GM23338 (cell line): ENCODE results near the gene YIPF1. TPM values are rescaled to one million over a fixed set of nuclear protein-coding genes. Genes with fewer than 3 reads are reported as not detected.

Experiments used
- ATAC-seq: fragments of 200-7000 bp; cut with Tn5 transposase; 3 replicates; pipeline ENCODE4 v1.9.1; 2020
- DNase-seq: peaks from one replicate; pipeline ENCODE4 v3.0.0-alpha.2; 2015; ENCODE audit warnings: low spot score
- H2AFZ ChIP-seq: fragments of 200-600 bp; sonication (generic); 2 replicates; pipeline ENCODE4 v1.8.0; 2016; ENCODE audit warnings: antibody characterized with exemption, mild to moderate bottlenecking, moderate library complexity
- H3F3A ChIP-seq: fragments of 200-600 bp; sonication (generic); replicated peaks from 2 replicates; pipeline ENCODE4 v1.8.0; 2017; ENCODE audit warnings: antibody characterized with exemption, mixed run types, low read depth
- H3K27ac ChIP-seq: fragments of 200-600 bp; sonication (generic); 2 replicates; pipeline ENCODE4 v1.6.1; 2016; ENCODE audit warnings: low read depth
- H3K27me3 ChIP-seq: fragments of 200-600 bp; sonication (generic); 2 replicates; pipeline ENCODE4 v1.8.0; 2016; ENCODE audit warnings: mild to moderate bottlenecking, mixed run types, moderate library complexity; ENCODE audit not compliant: insufficient read depth
- H3K36me3 ChIP-seq: fragments of 200-600 bp; sonication (generic); 2 replicates; pipeline ENCODE4 v1.8.0; 2016; ENCODE audit warnings: mild to moderate bottlenecking; ENCODE audit not compliant: insufficient read depth
- H3K4me1 ChIP-seq: fragments of 200-600 bp; sonication (generic); 2 replicates; pipeline ENCODE4 v1.8.0; 2016; ENCODE audit warnings: mild to moderate bottlenecking, moderate library complexity; ENCODE audit not compliant: insufficient read depth
- H3K4me2 ChIP-seq: fragments of 200-600 bp; sonication (generic); 2 replicates; pipeline ENCODE4 v1.7.1; 2017; ENCODE audit warnings: mixed run types
- H3K4me3 ChIP-seq: fragments of 200-600 bp; sonication (generic); 2 replicates; pipeline ENCODE4 v1.6.1; 2016; ENCODE audit warnings: mixed run types
- H3K79me2 ChIP-seq: fragments of 200-600 bp; sonication (generic); replicated peaks from 2 replicates; pipeline ENCODE4 v1.8.0; 2017; ENCODE audit warnings: mild to moderate bottlenecking; ENCODE audit not compliant: insufficient read depth
- H3K9me2 ChIP-seq: fragments of 200-600 bp; sonication (generic); 2 replicates; pipeline ENCODE4 v1.8.0; 2017; ENCODE audit not compliant: insufficient read depth
- H4K20me1 ChIP-seq: fragments of 200-600 bp; sonication (generic); replicated peaks from 2 replicates; pipeline ENCODE4 v1.8.0; 2017; ENCODE audit warnings: mild to moderate bottlenecking; ENCODE audit not compliant: insufficient read depth
- H3K27ac Mint-ChIP-seq: 2 replicates; pipeline ENCODE4 v1.8.0; 2020; ENCODE audit warnings: inconsistent platforms, mild to moderate bottlenecking, moderate library complexity, mixed read lengths
- H3K27me3 Mint-ChIP-seq: 3 replicates; pipeline ENCODE4 v1.8.0; 2022; ENCODE audit warnings: low read depth, mild to moderate bottlenecking, moderate library complexity, mixed read lengths, inconsistent platforms; ENCODE audit not compliant: insufficient read depth, poor library complexity
- H3K36me3 Mint-ChIP-seq: 3 replicates; pipeline ENCODE4 v1.8.0; 2021; ENCODE audit warnings: low read depth, mild to moderate bottlenecking, inconsistent platforms, moderate library complexity, mixed read lengths
- H3K4me1 Mint-ChIP-seq: 3 replicates; pipeline ENCODE4 v1.8.0; 2020; ENCODE audit warnings: mild to moderate bottlenecking, inconsistent platforms, mixed read lengths
- H3K4me3 Mint-ChIP-seq: 3 replicates; pipeline ENCODE4 v1.8.0; 2021; ENCODE audit warnings: moderate library complexity, mild to moderate bottlenecking, inconsistent platforms, mixed read lengths
- H3K9me3 Mint-ChIP-seq: 3 replicates; pipeline ENCODE4 v1.8.0; 2020; ENCODE audit warnings: moderate library complexity, mild to moderate bottlenecking, inconsistent platforms, mixed read lengths
- CREB1 ChIP-seq: fragments of 250-450 bp; sonication (Bioruptor Pico); IDR thresholded peaks from 2 replicates; pipeline ENCODE4 v1.5.0; 2020; ENCODE audit warnings: low read depth, mild to moderate bottlenecking, moderate library complexity
- EZH2phosphoT487 ChIP-seq: fragments of 200-600 bp; sonication (generic); IDR thresholded peaks from one replicate; pipeline ENCODE4 v1.8.1; 2018; ENCODE audit warnings: antibody characterized with exemption; ENCODE audit not compliant: unreplicated experiment
- POLR2AphosphoS5 ChIP-seq: IDR thresholded peaks from 2 replicates; pipeline ENCODE4 v1.6.1; 2016; ENCODE audit warnings: antibody characterized with exemption, low read depth
- REST ChIP-seq: IDR thresholded peaks from one replicate; pipeline ENCODE4 v1.6.1; 2018; ENCODE audit warnings: antibody characterized with exemption; ENCODE audit not compliant: unreplicated experiment
- STAT1 ChIP-seq: IDR thresholded peaks from one replicate; pipeline ENCODE4 v1.6.1; 2016; ENCODE audit warnings: antibody characterized with exemption; ENCODE audit not compliant: unreplicated experiment
- ZNF114 ChIP-seq: fragments of 250-450 bp; sonication (Bioruptor Pico); IDR thresholded peaks from 2 replicates; pipeline ENCODE4 v1.5.0; 2020; ENCODE audit warnings: mild to moderate bottlenecking, moderate library complexity
- ZNF331 ChIP-seq: fragments of 250-450 bp; sonication (Bioruptor Pico); IDR thresholded peaks from 2 replicates; pipeline ENCODE4 v1.5.0; 2020; ENCODE audit warnings: low read depth, mild to moderate bottlenecking, moderate library complexity
- polyA plus RNA-seq: library from polyadenylated mRNA; unstranded; fragments of >200 nt; fragmentation: Nextera tagmentation; extraction: Ambion mirVana; gene quantifications from 2 replicates; pipeline ENCODE4 v1.2.1, GENCODE V29; 2016
- total RNA-seq: library from RNA; depleted of rRNA; stranded (reverse); fragments of >200 nt; shearing (Covaris generic); gene quantifications from 2 replicates; pipeline ENCODE4 v1.2.3, GENCODE V29; 2014
- TF ChIP-seq, protein P1 (sequence below): fragments of 250-450 bp; sonication (Bioruptor Pico); IDR thresholded peaks from 2 replicates; pipeline ENCODE4 v1.5.0; 2020; ENCODE audit warnings: mild to moderate bottlenecking, moderate library complexity
- TF ChIP-seq, protein P2 (sequence below): IDR thresholded peaks from 2 replicates; pipeline ENCODE4 v1.6.1; 2016; ENCODE audit warnings: antibody characterized with exemption

YIPF1 gene
- total and polyA plus RNA-seq, 2 experiments from 2014 or later, result 14.1 to 24.0 TPM

- Mint-ChIP-seq H3K4me3 (no peak overlapping the region), H3K9me3 (no peaks in the 10 kb centered on the region), H3K27me3 (peaks cover 1% of the 10 kb centered on the region), H3K36me3 (peaks cover 55% of the 10 kb centered on the region), H3K27ac (no peak overlapping the region), H3K4me1 (no peaks in the 10 kb centered on the region)
- Histone ChIP-seq H3F3A (no peaks in the 10 kb centered on the region), H3K27ac (no peak overlapping the region), H3K79me2 (peaks cover 27% of the 10 kb centered on the region), H3K4me3 (no peak overlapping the region), H3K4me2 (no peak overlapping the region), H2AFZ (no peak overlapping the region), H3K4me1 (no peaks in the 10 kb centered on the region), H4K20me1 (peaks cover 25% of the 10 kb centered on the region; the same call in 1 of the 2 replicates), H3K27me3 (no peaks in the 10 kb centered on the region), H3K9me2 (no peaks in the 10 kb centered on the region), H3K36me3 (peaks cover 50% of the 10 kb centered on the region)
- no peak for ATAC-seq
- no peak for DNase-seq
- TF ChIP-seq EZH2phosphoT487 (no peak), REST (no peak), STAT1 (no peak), ZNF114 (CRISPR knock-in tag) (no peak), ZNF331 (CRISPR knock-in tag) (no peak), POLR2AphosphoS5 (no peak), CREB1 (CRISPR knock-in tag) (no peak)
- TF ChIP-seq, protein P1, sequence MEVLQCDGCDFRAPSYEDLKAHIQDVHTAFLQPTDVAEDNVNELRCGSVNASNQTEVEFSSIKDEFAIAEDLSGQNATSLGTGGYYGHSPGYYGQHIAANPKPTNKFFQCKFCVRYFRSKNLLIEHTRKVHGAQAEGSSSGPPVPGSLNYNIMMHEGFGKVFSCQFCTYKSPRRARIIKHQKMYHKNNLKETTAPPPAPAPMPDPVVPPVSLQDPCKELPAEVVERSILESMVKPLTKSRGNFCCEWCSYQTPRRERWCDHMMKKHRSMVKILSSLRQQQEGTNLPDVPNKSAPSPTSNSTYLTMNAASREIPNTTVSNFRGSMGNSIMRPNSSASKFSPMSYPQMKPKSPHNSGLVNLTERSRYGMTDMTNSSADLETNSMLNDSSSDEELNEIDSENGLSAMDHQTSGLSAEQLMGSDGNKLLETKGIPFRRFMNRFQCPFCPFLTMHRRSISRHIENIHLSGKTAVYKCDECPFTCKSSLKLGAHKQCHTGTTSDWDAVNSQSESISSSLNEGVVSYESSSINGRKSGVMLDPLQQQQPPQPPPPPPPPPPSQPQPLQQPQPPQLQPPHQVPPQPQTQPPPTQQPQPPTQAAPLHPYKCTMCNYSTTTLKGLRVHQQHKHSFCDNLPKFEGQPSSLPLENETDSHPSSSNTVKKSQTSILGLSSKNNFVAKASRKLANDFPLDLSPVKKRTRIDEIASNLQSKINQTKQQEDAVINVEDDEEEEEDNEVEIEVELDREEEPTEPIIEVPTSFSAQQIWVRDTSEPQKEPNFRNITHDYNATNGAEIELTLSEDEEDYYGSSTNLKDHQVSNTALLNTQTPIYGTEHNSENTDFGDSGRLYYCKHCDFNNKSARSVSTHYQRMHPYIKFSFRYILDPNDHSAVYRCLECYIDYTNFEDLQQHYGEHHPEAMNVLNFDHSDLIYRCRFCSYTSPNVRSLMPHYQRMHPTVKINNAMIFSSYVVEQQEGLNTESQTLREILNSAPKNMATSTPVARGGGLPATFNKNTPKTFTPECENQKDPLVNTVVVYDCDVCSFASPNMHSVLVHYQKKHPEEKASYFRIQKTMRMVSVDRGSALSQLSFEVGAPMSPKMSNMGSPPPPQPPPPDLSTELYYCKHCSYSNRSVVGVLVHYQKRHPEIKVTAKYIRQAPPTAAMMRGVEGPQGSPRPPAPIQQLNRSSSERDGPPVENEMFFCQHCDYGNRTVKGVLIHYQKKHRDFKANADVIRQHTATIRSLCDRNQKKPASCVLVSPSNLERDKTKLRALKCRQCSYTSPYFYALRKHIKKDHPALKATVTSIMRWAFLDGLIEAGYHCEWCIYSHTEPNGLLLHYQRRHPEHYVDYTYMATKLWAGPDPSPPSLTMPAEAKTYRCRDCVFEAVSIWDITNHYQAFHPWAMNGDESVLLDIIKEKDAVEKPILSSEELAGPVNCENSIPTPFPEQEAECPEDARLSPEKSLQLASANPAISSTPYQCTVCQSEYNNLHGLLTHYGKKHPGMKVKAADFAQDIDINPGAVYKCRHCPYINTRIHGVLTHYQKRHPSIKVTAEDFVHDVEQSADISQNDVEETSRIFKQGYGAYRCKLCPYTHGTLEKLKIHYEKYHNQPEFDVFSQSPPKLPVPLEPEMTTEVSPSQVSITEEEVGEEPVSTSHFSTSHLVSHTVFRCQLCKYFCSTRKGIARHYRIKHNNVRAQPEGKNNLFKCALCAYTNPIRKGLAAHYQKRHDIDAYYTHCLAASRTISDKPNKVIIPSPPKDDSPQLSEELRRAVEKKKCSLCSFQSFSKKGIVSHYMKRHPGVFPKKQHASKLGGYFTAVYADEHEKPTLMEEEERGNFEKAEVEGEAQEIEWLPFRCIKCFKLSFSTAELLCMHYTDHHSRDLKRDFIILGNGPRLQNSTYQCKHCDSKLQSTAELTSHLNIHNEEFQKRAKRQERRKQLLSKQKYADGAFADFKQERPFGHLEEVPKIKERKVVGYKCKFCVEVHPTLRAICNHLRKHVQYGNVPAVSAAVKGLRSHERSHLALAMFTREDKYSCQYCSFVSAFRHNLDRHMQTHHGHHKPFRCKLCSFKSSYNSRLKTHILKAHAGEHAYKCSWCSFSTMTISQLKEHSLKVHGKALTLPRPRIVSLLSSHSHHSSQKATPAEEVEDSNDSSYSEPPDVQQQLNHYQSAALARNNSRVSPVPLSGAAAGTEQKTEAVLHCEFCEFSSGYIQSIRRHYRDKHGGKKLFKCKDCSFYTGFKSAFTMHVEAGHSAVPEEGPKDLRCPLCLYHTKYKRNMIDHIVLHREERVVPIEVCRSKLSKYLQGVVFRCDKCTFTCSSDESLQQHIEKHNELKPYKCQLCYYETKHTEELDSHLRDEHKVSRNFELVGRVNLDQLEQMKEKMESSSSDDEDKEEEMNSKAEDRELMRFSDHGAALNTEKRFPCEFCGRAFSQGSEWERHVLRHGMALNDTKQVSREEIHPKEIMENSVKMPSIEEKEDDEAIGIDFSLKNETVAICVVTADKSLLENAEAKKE (CRISPR knock-in tag), result no peak
- TF ChIP-seq, protein P2, sequence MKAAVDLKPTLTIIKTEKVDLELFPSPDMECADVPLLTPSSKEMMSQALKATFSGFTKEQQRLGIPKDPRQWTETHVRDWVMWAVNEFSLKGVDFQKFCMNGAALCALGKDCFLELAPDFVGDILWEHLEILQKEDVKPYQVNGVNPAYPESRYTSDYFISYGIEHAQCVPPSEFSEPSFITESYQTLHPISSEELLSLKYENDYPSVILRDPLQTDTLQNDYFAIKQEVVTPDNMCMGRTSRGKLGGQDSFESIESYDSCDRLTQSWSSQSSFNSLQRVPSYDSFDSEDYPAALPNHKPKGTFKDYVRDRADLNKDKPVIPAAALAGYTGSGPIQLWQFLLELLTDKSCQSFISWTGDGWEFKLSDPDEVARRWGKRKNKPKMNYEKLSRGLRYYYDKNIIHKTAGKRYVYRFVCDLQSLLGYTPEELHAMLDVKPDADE, result no peak
Observed at GRCh38 chr1:53822931-53823330, 66.7 kb downstream of the YIPF1 start.
